NCI-H2081 treated with DMSO at 0.1 percent for 48 hours (cell line): ENCODE data around the gene SAMD10.
"Not testable (repeated sequence)": the region's sequence is repeated elsewhere in the genome, so short reads cannot be mapped to it uniquely, and the experiment has no call there.

ENCODE experiments used
- DNase-seq: peaks from one replicate; lab custom pipeline; 2025; lab: John Stamatoyannopoulos, UW

Gene SAMD10

DNA sequence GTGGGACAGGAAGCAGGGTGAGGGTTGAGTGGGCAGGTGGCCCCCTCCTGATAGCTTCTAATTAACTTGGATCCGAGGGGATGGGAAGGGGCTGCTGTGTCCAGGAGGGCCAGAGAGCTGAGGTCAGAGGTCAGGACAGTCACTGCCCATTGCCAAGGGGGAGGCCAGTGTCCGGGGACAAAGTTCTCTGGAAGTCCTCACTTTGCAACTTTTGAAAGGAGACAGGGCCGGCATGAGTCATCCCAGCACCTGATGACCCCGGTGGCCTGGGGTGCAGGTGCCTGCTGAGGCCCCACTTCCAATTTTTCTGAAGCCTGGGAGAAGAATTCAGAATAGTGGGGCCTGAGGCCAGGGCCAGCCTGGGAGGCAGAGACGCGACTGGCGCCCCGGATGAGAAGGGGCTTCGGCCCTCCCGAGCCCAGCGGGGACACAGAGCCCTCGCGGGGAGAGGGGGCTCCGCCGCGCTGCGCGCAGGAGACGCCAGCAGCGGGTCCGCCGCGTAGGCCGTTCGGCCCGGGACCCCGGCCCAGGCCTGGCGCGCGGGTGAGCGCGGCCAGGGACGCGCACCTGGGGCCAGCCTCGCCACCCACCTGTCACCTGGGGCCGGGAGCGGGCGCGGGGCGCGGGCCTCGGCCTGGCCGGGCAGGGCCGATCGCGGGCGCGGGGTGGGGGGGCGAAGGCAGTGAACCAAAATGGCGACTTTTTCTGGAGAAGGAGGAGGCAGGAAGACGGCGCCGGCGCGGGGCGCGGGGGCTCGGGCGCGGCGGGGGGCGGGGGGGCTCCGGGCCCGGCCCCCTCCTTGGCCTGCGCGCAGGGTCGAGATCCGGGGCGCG lies 10.3 kb downstream of the SAMD10 start:
- no peak for DNase-seq

DNA sequence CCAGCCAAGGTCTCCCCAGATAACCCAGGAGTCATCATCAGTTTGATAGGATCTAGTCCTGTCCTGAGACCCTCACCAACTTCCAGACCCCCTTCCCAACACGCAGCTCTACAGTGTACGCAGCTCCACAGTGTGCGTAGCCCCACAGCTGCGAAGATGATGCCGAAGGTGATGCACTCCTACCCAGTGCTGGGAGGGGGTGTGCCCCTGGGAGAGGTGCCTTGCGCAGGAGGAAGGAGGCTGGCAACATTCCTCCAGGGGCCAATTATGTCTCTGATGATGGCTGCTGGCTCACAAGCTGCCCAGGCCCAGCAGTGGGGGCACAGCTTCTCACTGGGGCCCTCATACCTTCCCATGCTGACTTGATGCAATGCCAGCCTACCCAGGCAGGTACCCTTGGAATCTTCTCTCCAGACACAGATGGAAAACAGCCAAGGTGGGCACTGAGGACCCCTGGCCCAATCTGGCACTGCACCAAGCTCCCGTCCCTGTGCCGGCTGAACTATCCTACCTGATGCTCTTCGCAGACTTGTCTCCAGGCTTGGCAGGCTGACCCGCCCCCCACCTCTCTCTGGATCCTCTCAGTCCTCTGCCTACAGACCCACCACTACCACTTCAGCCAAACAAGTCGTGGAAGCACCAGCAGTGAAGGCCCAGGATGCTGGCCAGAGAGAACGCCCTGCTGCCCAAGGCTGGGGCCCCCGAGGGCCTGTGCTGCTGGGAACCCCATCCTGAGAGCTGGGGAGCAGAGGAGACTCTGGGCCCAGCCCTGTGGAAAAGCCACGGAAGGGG lies 11.1 kb downstream of the SAMD10 start:
- DNase-seq, result no peak

DNA sequence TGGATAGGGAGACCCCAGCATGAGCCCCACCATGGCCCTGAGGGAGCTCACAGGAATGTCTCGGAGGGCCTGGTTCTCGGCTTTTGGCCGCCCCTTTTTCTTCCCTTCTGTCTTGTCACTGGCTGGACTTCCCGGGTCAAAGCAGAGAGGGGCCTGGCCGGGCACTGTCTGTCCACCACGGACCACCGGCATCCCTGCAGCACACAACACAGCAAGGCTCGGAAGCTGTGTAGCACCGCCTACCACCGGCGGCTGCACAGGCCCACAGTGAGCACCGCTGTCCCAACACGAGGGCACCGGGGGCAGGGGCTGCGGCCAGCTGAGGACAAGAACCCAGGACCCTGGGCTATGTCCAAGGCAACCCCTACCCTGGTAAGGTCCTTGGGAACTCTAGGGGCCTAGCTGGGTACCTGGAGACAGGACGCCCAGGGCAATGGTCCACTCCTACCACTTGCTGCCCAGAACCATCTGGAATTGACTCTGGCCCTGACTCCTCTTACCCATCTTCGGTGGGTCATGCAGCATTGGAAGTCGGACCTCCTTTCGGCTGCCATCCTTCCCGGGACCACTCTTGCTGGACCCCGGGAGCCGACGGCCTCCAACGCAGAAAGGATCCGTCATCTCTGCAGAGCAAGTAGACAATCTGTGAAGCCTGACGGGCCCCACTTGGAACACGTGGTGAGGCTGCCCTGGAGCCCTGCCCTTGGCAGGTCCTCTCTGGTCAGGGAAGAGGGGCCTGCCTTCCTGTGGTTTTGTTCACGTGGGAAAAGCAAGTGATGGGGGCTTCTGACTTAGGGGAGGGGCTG lies 11.9 kb downstream of the SAMD10 start:
- DNase-seq, result no peak

DNA sequence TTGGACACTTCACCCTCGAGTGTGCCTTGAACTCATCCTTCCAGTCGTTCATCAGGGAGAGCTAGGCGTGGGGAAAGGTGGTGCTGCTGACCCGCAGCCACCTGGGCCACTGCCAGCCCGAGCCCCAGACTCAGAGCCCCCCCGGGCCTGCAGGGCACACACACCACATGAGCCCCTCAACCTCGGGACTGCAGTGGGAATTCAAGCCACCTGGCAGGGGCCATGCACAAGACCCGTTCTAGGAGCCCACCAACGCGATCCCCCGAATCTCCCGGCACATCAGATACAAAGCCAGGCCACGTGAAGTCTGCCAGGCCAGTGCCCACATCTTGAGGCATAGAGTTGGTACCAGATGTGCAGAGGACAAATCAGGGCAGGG lies 12.5 kb downstream of the SAMD10 start:
- DNase-seq, result no peak

- no peak for DNase-seq
Observed at GRCh38 chr20:63966172-63966943, 13.1 kb downstream of the SAMD10 start.

GRCh38 chr20:63964412-63964811 lies 15.0 kb downstream of the SAMD10 start:
- no peak for DNase-seq

GRCh38 chr20:63963784-63964301 lies 15.6 kb downstream of the SAMD10 start:
- DNase-seq, result no peak

DNA sequence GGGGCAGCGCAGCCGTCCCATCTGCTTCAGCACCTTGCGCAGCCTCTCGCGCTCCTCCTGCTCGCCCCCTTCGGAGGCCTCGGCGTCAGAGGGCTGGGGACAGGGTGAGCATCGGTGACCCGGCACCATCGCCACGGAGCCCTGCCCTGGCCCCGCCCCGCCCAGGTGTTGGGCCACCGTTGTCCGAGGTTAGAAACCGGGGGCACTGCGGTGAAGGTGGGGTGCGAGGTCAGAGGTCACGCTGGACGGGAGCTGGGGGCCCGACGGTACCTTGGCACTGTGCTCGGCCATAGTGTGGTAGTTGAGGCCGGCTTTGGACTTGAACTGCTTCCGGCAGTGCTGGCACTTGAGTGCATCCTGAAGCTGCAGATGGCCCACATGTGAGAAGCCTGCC lies 16.1 kb downstream of the SAMD10 start:
- DNase-seq, result no peak

DNA sequence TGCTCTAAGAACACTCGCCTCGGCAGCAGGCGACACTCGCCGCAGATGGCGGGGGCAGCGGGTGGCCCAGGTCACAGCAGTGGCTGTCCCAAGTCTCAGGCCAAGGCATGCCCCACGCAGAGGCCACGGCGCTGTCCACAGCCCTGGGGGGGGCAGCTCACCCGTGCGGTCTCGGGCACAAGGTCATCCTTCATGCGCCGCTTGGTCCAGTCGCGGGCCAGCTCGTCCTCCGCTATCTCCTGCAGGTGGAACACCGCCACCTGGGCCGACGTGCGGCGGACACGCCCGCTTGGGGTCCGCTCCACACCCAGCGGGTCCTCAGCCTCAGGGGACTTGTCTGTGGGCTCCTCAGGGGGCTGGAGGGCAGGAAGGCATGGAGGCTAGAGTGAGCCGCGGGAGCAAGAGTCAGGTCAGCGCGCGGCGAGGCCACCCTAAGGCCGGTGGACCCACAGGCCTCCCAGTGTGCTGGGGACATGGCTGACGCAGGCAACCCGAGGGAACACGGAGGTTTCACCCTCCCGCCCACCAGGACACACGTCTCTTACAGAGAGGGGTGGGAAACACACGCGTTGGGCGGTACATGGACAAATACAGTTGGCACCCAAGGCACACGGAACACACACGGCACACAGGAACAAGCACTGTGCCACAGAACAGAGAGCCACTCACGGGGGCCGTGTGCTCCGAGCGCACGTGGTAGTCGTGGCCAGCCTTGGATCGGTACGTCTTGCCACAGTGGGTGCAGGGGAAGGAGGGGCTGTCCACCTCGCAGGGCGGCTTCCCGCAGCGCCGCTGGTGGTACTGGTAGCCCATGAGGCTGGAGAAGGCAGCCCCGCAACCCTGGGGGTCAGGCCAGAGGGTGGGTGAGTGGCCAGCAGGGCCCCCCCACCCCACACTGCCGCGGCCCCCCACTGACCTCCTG lies 16.8 kb downstream of the SAMD10 start:
- DNase-seq, result no peak

GRCh38 chr20:63961664-63962425 lies 17.6 kb downstream of the SAMD10 start:
- no peak for DNase-seq

GRCh38 chr20:63960654-63961621 lies 18.5 kb downstream of the SAMD10 start:
- not testable (repeated sequence) for DNase-seq

DNA sequence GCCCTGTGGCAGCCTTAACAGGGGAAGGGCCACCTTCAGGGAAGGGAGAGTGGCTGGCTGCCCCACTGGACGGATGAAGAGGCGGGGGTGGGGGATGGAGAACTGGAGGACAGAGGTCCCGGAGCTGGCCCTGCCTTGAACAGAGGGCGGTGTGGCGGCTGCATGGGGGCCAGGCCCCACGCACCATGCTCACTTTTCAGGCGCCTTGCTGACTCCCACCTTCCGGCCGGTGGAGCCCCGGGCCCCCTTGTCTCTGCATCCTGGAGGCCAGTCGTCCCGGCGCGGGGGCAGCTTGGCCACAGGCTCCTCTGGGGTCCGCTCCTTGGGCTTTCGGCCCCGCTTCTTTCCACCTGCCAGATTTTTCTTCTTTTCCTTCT lies 19.8 kb downstream of the SAMD10 start:
- DNase-seq, result no peak

GRCh38 chr20:63958964-63959698 lies 20.3 kb downstream of the SAMD10 start:
- no peak for DNase-seq

DNA sequence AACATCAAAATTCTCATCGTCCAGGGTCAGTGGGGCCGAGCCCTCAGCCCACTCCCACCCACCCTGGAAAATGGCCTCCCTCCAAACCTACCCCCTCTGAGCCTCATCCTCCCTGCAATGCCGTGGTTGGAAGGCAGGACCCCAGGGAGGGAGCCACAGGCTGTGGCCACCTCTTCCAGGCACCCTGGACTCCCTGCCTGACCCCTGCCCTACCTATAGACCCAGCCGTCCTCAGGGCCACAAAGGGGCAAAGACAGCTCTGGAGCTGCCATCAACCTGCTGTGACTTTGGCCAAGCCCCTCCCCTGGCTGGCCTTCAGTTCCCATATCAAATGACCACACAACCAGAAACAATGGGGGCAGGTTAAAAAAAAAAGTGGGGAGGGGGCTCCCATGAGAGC lies 21.0 kb downstream of the SAMD10 start:
- DNase-seq, result no peak

DNA sequence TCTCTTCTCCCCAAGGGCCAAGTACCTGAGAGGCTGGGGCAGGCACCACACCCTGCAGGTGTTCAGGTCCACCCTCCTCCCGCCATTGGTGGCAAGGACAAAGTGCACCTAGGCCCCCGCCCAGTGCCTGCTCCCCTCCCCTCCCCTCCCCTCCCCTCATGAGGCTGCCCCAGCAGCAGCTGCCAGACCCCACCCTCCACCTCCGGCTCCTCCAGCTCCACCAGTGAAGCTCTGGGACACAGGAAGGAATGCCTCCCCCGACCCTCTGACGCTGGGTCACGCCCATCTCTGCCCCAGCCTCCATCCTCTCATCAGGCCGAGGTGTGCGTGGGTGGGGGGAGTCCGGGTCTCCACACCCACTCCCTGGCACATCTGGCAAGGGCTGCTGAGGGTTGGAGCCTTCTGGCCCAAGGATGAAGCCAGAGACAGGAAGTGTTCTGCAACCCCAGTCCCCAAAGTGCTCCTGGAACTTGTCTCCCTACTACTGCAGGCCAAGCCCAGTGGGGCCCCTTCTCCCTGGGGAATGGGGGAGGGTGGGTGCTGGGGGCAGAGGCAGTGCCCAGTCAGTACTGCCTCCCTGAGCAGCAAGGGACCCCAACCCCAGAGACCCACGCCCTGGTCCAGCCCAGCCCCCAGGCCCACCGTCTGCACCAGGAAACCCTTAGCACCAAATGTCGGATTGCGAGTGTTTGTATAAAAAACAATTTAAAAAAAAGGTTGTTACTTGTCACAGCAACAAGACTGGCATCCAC lies 21.6 kb downstream of the SAMD10 start:
- no peak for DNase-seq

GRCh38 chr20:63957004-63957689 lies 22.3 kb downstream of the SAMD10 start:
- no peak for DNase-seq

GRCh38 chr20:63956664-63957003 lies 22.8 kb downstream of the SAMD10 start:
- no peak for DNase-seq
